SK-N-SH (cell line): ENCODE measurements around the gene FBXO10. TPM values are rescaled to one million over a fixed set of nuclear protein-coding genes. Genes with fewer than 3 reads are reported as not detected.

Experiments used
- CTCF ChIA-PET: fragments of 300-600, 350-600 bp; formaldehyde crosslinking; extraction: SDS; loops from one replicate; lab custom pipeline; 2021; lab: Yijun Ruan, JAX
- POLR2A ChIA-PET: fragments of 350-600 bp; sonication (Branson Sonifier 250); formaldehyde crosslinking; extraction: SDS; loops from one replicate; lab custom pipeline; 2020; ENCODE audit warnings: antibody characterized with exemption, inconsistent platforms; lab: Yijun Ruan, JAX
- DNase-seq: peaks from one replicate; pipeline ENCODE4 v3.0.0; 2012
- H2AFZ ChIP-seq: fragments of 200-600 bp; sonication (generic); 2 replicates; pipeline ENCODE4 v1.8.1; 2016; ENCODE audit warnings: antibody characterized with exemption, mild to moderate bottlenecking, low read depth
- H3F3A ChIP-seq: fragments of 200-600 bp; sonication (generic); replicated peaks from 2 replicates; pipeline ENCODE3; 2016; ENCODE audit warnings: antibody characterized with exemption, mild to moderate bottlenecking; ENCODE audit not compliant: insufficient read depth
- H3K27ac ChIP-seq, 2 experiments: fragments of 200-500 bp in 1 of 2; fragments of 200-600 bp in 1 of 2; sonication (Bioruptor generic) in 1 of 2; sonication (generic), shearing (Covaris generic) in 1 of 2; 2 replicates each; pipeline versions ENCODE4 v1.5.1 to v1.6.1; 2014 to 2016; ENCODE audit warnings: low read depth in 2 of 2, inconsistent platforms in 1 of 2, low read length in 1 of 2, mild to moderate bottlenecking in 1 of 2, mixed read lengths in 1 of 2
- H3K27me3 ChIP-seq: fragments of 200-600 bp; sonication (generic), shearing (Covaris generic); 2 replicates; pipeline ENCODE4 v1.6.1; 2016; ENCODE audit warnings: mixed run types; ENCODE audit not compliant: insufficient read depth
- H3K36me3 ChIP-seq, 2 experiments: fragments of 200-500 bp in 1 of 2; fragments of 200-600 bp in 1 of 2; sonication (Bioruptor generic) in 1 of 2; sonication (generic) in 1 of 2; replicated peaks in 1 of 2; 2 replicates each; pipeline versions ENCODE3 to v1.5.1; 2014 to 2016; ENCODE audit warnings: low read length in 1 of 2, mild to moderate bottlenecking in 1 of 2; ENCODE audit not compliant: insufficient read depth in 2 of 2, control insufficient read depth in 1 of 2
- H3K4me1 ChIP-seq, 2 experiments: fragments of 200-500 bp in 1 of 2; fragments of 200-600 bp in 1 of 2; sonication (Bioruptor generic) in 1 of 2; sonication (generic), shearing (Covaris generic) in 1 of 2; 2 replicates each; pipeline versions ENCODE4 v1.5.1 to v1.6.1; 2014 to 2016; ENCODE audit warnings: low read depth in 1 of 2, low read length in 1 of 2, mixed run types in 1 of 2; ENCODE audit not compliant: insufficient read depth in 2 of 2, control insufficient read depth in 1 of 2
- H3K4me2 ChIP-seq: fragments of 200-600 bp; sonication (generic), shearing (Covaris generic); 2 replicates; pipeline ENCODE4 v1.6.1; 2017; ENCODE audit warnings: mixed run types
- H3K4me3 ChIP-seq, 2 experiments: fragments of 200-500 bp in 1 of 2; fragments of 200-600 bp in 1 of 2; sonication (Bioruptor generic) in 1 of 2; sonication (generic), shearing (Covaris generic) in 1 of 2; 2 replicates each; pipeline versions ENCODE4 v1.5.1 to v1.8.1; 2014 to 2016; ENCODE audit warnings: low read depth in 2 of 2, inconsistent platforms in 1 of 2, low read length in 1 of 2, mild to moderate bottlenecking in 1 of 2, mixed read lengths in 1 of 2, moderate library complexity in 1 of 2
- H3K79me2 ChIP-seq: fragments of 200-600 bp; sonication (generic); 2 replicates; pipeline ENCODE4 v1.8.1; 2017; ENCODE audit warnings: mild to moderate bottlenecking; ENCODE audit not compliant: insufficient read depth
- H3K9ac ChIP-seq: fragments of 200-600 bp; sonication (generic); 2 replicates; pipeline ENCODE4 v1.6.1; 2017; ENCODE audit warnings: mixed run types
- H3K9me2 ChIP-seq: fragments of 200-600 bp; sonication (generic); 2 replicates; pipeline ENCODE4 v1.6.1; 2017; ENCODE audit warnings: mixed run types
- H3K9me3 ChIP-seq: fragments of 200-600 bp; sonication (generic); 2 replicates; pipeline ENCODE4 v1.6.1; 2017; ENCODE audit warnings: mixed run types, mild to moderate bottlenecking, moderate library complexity
- H4K20me1 ChIP-seq: fragments of 200-600 bp; sonication (generic); 2 replicates; pipeline ENCODE4 v1.6.1; 2017; ENCODE audit warnings: mild to moderate bottlenecking, mixed run types; ENCODE audit not compliant: insufficient read depth
- ELF1 ChIP-seq: IDR thresholded peaks from 2 replicates; pipeline ENCODE4 v1.4.0; 2012
- FOSL2 ChIP-seq: IDR thresholded peaks from 2 replicates; pipeline ENCODE4 v1.4.0; 2012; ENCODE audit warnings: low read depth, mild to moderate bottlenecking, moderate library complexity, borderline replicate concordance
- GABPA ChIP-seq: IDR thresholded peaks from 2 replicates; pipeline ENCODE4 v1.4.0; 2012; ENCODE audit warnings: low read depth, mild to moderate bottlenecking
- GATA2 ChIP-seq: sonication (generic); formaldehyde crosslinking; IDR thresholded peaks from 2 replicates; pipeline ENCODE4 v1.5.0; 2020; ENCODE audit warnings: mild to moderate bottlenecking, missing genetic modification reagents
- IRF3 ChIP-seq: fragments of 150-350 bp; IDR thresholded peaks from 2 replicates; pipeline ENCODE4 v1.6.1; 2016; ENCODE audit warnings: mild to moderate bottlenecking, low read depth, low read length
- MEF2A ChIP-seq: IDR thresholded peaks from 2 replicates; pipeline ENCODE4 v1.4.0; 2012; ENCODE audit warnings: low read depth, borderline replicate concordance
- NFIC ChIP-seq: IDR thresholded peaks from 2 replicates; pipeline ENCODE4 v1.4.0; 2012; ENCODE audit warnings: borderline replicate concordance
- NRF1 ChIP-seq: IDR thresholded peaks from 2 replicates; pipeline ENCODE4 v1.6.1; 2012; ENCODE audit warnings: low read depth, mild to moderate bottlenecking, low read length
- PBX3 ChIP-seq: IDR thresholded peaks from 2 replicates; pipeline ENCODE4; 2012
- REST ChIP-seq: IDR thresholded peaks from 2 replicates; pipeline ENCODE4 v1.6.1; 2012; ENCODE audit warnings: mild to moderate bottlenecking, low read depth, low read length, moderate library complexity
- SIN3A ChIP-seq: IDR thresholded peaks from 2 replicates; pipeline ENCODE4 v1.6.1; 2012; ENCODE audit warnings: low read depth, mild to moderate bottlenecking, low read length, moderate library complexity, borderline replicate concordance
- SMC3 ChIP-seq: IDR thresholded peaks from 2 replicates; pipeline ENCODE4 v1.6.1; 2012; ENCODE audit warnings: low read depth, low read length, improper control_type of control experiment
- TAF1 ChIP-seq: IDR thresholded peaks from 2 replicates; pipeline ENCODE4 v1.6.1; 2012; ENCODE audit warnings: low read depth, mild to moderate bottlenecking, low read length, moderate library complexity, borderline replicate concordance
- TCF12 ChIP-seq: IDR thresholded peaks from 2 replicates; pipeline ENCODE4 v1.4.0; 2012
- TEAD4 ChIP-seq: IDR thresholded peaks from 2 replicates; pipeline ENCODE4 v1.4.0; 2012; ENCODE audit warnings: mild to moderate bottlenecking, borderline replicate concordance; ENCODE audit not compliant: insufficient read depth
- USF1 ChIP-seq: IDR thresholded peaks from 2 replicates; pipeline ENCODE4 v1.4.0; 2012; ENCODE audit warnings: low read depth, borderline replicate concordance
- USF2 ChIP-seq: fragments of 150-350 bp; IDR thresholded peaks from 2 replicates; pipeline ENCODE4 v1.6.1; 2017; ENCODE audit warnings: antibody characterized with exemption, low read length, low read depth, borderline replicate concordance
- ZBTB33 ChIP-seq: IDR thresholded peaks from 2 replicates; pipeline ENCODE4 v1.4.0; 2012; ENCODE audit warnings: low read depth, borderline replicate concordance
- polyA plus RNA-seq, 3 experiments: library from polyadenylated mRNA; depleted of rRNA; stranded (reverse); fragments of >200 nt; gene quantifications; 2 replicates each; pipeline ENCODE4 v1.2.3, GENCODE V29; 2012

FBXO10 gene
- polyA plus RNA-seq, 1 of the 3 experiments (the other 2 are of a cell fraction), result 10.1 TPM

GRCh38 chr9:37549527-37549926 is 26.7 kb downstream of the FBXO10 start:
- POLR2A ChIA-PET, result no interaction called here
- no peaks in the 10 kb centered on the region for H3K9me2 ChIP-seq
- no peak overlapping the region for H3K4me3 ChIP-seq
- TF ChIP-seq FOSL2 (no peak), NRF1 (no peak), PBX3 (no peak), SMC3 (no peak), USF1 (no peak), NFIC (no peak), GATA2 (CRISPR knock-in tag) (no peak), TCF12 (no peak), ELF1 (no peak), MEF2A (no peak), USF2 (no peak), TEAD4 (no peak), REST (no peak), SIN3A (no peak), ZBTB33 (no peak), IRF3 (no peak), GABPA (no peak), TAF1 (no peak)
- no peaks in the 10 kb centered on the region for H3K79me2 ChIP-seq
- no peak overlapping the region for H2AFZ ChIP-seq
- no peak overlapping the region for H3K9ac ChIP-seq
- H3F3A ChIP-seq, result no peaks in the 10 kb centered on the region
- no peak overlapping the region for H3K27ac ChIP-seq
- no peaks in the 10 kb centered on the region; the same call in 1 of the 2 replicates for H4K20me1 ChIP-seq
- no peak overlapping the region for H3K4me2 ChIP-seq
- no peaks in the 10 kb centered on the region for H3K9me3 ChIP-seq
- H3K27me3 ChIP-seq, result no peaks in the 10 kb centered on the region
- H3K36me3 ChIP-seq, result no peaks in the 10 kb centered on the region
- H3K4me1 ChIP-seq, result no peaks in the 10 kb centered on the region
- CTCF ChIA-PET, result interaction anchor here (0.9 kb wide), 1 partner anchor 83 kb away, joined by 3 read pairs; no protein-coding TSS in a partner anchor
- no peak for DNase-seq
